ENCODE data around the gene TBC1D16. TPM values are rescaled to one million over a fixed set of nuclear protein-coding genes. Genes with fewer than 3 reads are reported as not detected.
A peak's percentile ranks its signal among the peaks of the same experiment; 100 is the strongest.

TBC1D16 gene
- total and polyA plus RNA-seq, 12 donors, result 4.8 to 23.3 (median 17.0) TPM

DNA sequence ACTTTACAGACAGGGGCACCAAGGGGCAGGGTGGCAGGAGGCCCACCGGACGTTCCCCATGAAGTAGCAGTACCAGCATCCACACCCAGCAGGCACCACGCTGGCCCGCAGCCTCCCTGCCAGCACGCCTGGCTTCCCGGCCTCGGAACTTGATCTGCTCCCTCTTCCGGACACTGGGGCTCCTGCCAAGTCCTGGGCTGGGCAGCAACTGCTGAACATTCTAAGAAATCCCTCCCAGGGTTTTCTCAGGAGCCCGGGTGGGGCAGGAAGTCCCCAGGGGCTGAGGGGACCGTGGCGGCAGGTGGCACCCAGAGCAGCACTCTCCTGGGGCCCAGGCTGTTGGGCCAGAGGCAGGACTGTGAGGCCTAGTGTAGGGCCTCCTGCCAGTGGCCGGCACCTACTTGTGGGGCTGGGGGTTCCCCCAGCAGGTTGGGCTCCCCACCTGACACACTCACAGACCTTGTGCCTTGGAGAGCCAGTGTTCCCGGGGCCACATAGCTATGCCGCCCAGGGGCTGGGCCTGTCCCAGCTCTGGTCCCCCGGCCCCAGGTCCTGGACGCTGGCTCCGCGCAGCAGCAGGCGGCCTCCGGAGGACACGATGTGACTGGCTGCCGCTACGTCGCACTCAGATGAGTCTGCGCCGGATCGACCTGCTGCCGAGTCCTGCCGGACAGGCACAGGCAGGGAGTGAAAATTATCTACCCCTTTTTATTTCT lies 110.3 kb downstream of the TBC1D16 start:
- H3K27ac ChIP-seq, result peak overlapping the region in 2 of 10 donors; percentile 30 to 41
- 59 to 61% methylated on average over 29 of the region's 29 CpGs for WGBS, 2 donors
- H3K9me3 ChIP-seq, result no peaks in the 10 kb centered on the region
- H3K4me3 ChIP-seq, result no peak overlapping the region
- peak; percentile 51 to 58 for DNase-seq
- ATAC-seq, result peak; percentile 21 to 81 (median 64)
- peaks cover 13 to 88% (median 65%) of the 10 kb centered on the region in 7 donors for H3K27me3 ChIP-seq
- H3K4me1 ChIP-seq, result peaks cover under 1 to 18% (median 7%) of the 10 kb centered on the region in 9 donors
- TF ChIP-seq, protein P1, sequence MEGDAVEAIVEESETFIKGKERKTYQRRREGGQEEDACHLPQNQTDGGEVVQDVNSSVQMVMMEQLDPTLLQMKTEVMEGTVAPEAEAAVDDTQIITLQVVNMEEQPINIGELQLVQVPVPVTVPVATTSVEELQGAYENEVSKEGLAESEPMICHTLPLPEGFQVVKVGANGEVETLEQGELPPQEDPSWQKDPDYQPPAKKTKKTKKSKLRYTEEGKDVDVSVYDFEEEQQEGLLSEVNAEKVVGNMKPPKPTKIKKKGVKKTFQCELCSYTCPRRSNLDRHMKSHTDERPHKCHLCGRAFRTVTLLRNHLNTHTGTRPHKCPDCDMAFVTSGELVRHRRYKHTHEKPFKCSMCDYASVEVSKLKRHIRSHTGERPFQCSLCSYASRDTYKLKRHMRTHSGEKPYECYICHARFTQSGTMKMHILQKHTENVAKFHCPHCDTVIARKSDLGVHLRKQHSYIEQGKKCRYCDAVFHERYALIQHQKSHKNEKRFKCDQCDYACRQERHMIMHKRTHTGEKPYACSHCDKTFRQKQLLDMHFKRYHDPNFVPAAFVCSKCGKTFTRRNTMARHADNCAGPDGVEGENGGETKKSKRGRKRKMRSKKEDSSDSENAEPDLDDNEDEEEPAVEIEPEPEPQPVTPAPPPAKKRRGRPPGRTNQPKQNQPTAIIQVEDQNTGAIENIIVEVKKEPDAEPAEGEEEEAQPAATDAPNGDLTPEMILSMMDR (IDR thresholded peaks at IDR 0.05), result peak in 2 of 9 donors; percentile 22 to 24
- H3K36me3 ChIP-seq, result no peaks in the 10 kb centered on the region
- intact Hi-C loops (cut with DNase I), result loop anchor here in 2 of 10 donors (5.0 to 10.0 kb wide), 2 partner anchors 59 to 138 kb away; no protein-coding TSS in a partner anchor

- 81 to 95% methylated on average over 3 of the region's 3 CpGs for WGBS, 2 donors
- Histone ChIP-seq H3K9me3 (no peaks in the 10 kb centered on the region), H3K27me3 (peaks cover 10 to 91% (median 65%) of the 10 kb centered on the region in 7 donors), H3K36me3 (no peaks in the 10 kb centered on the region), H3K4me3 (no peak overlapping the region), H3K27ac (no peak overlapping the region), H3K4me1 (peaks cover 0 to 15% (median 6%) of the 10 kb centered on the region in 9 donors)
- DNase-seq, result no peak
- intact Hi-C loops (cut with DNase I), result loop anchor here in 1 of 10 donors (10.0 kb wide), 1 partner anchor 60 kb away; no protein-coding TSS in a partner anchor
- TF ChIP-seq, protein P1 (IDR thresholded peaks at IDR 0.05), result no peak
- ATAC-seq, result no peak
Observed at GRCh38 chr17:79924639-79924976, 111.1 kb downstream of the TBC1D16 start.

DNA sequence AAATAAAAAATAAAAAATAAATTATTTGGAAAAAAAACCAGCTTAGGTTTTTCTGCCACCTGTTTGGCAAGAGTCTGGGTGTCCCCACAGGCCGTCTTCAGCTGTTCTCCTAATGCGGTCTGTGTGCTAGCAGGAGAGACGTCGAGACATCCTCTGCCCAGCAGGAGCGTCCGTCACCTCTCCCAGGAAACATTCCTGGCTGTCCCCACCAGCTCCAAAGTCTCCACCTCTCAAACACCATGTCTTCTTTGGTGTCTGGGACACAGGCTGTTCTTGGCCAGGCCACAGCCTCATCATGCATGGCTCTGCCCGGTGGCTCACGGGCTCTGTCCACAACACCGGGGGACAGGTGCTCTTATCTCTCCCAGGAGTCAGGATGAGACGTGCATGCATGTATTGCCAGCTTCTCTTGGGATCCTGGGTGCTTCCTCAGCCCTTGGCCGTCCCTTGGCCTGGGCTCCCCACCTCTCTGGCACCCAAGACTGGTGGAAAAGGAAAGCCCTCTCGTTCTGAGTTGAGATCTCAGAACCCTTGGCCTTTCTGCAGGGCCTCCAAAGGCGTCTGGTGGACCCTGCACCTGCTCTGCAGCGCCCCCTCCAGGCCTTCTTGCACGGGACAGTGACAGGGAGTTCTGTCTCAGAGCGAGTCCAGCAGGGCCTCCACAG lies 111.6 kb downstream of the TBC1D16 start:
- TF ChIP-seq, protein P1 (IDR thresholded peaks at IDR 0.05), result peak in 7 of 9 donors; percentile 29 to 49 (median 37)
- H3K4me1 ChIP-seq, result peaks cover 0 to 20% (median 11%) of the 10 kb centered on the region in 9 donors
- no peak overlapping the region for H3K27ac ChIP-seq
- 72 to 74% methylated on average over 16 of the region's 16 CpGs for WGBS, 2 donors
- ATAC-seq (peak in 1 of 8 donors; percentile 32), DNase-seq (no peak)
- no peak overlapping the region for H3K4me3 ChIP-seq
- peaks cover 8 to 88% (median 63%) of the 10 kb centered on the region in 7 donors for H3K27me3 ChIP-seq
- no peaks in the 10 kb centered on the region for H3K36me3 ChIP-seq
- H3K9me3 ChIP-seq, result no peaks in the 10 kb centered on the region
- intact Hi-C loops (cut with DNase I), result loop anchor here in 1 of 10 donors (10.0 kb wide), 1 partner anchor 61 kb away; no protein-coding TSS in a partner anchor

- ATAC-seq (no peak), DNase-seq (no peak)
- 80 to 83% methylated on average over 12 of the region's 12 CpGs for WGBS, 2 donors
- Histone ChIP-seq H3K4me3 (no peak overlapping the region), H3K27ac (no peak overlapping the region), H3K27me3 (peaks cover 4 to 83% (median 57%) of the 10 kb centered on the region in 7 donors), H3K36me3 (no peaks in the 10 kb centered on the region), H3K9me3 (no peaks in the 10 kb centered on the region), H3K4me1 (peaks cover 0 to 29% (median 15%) of the 10 kb centered on the region in 9 donors)
- TF ChIP-seq, protein P1 (IDR thresholded peaks at IDR 0.05), result no peak
- intact Hi-C loops (cut with DNase I), result loop anchor here in 1 of 10 donors (10.0 kb wide), 1 partner anchor 62 kb away; no protein-coding TSS in a partner anchor
Observed at GRCh38 chr17:79922798-79923197, 112.9 kb downstream of the TBC1D16 start.
